HG03469 (cell line): ENCODE results near the gene DUSP22.

Source experiments
- ATAC-seq: cut with Tn5 transposase; IDR thresholded peaks from one replicate; pipeline ENCODE4 v1.9.1; 2021; ENCODE audit warnings: mild to moderate bottlenecking, moderate library complexity, moderate number of reproducible peaks; ENCODE audit not compliant: unreplicated experiment

Gene DUSP22

DNA sequence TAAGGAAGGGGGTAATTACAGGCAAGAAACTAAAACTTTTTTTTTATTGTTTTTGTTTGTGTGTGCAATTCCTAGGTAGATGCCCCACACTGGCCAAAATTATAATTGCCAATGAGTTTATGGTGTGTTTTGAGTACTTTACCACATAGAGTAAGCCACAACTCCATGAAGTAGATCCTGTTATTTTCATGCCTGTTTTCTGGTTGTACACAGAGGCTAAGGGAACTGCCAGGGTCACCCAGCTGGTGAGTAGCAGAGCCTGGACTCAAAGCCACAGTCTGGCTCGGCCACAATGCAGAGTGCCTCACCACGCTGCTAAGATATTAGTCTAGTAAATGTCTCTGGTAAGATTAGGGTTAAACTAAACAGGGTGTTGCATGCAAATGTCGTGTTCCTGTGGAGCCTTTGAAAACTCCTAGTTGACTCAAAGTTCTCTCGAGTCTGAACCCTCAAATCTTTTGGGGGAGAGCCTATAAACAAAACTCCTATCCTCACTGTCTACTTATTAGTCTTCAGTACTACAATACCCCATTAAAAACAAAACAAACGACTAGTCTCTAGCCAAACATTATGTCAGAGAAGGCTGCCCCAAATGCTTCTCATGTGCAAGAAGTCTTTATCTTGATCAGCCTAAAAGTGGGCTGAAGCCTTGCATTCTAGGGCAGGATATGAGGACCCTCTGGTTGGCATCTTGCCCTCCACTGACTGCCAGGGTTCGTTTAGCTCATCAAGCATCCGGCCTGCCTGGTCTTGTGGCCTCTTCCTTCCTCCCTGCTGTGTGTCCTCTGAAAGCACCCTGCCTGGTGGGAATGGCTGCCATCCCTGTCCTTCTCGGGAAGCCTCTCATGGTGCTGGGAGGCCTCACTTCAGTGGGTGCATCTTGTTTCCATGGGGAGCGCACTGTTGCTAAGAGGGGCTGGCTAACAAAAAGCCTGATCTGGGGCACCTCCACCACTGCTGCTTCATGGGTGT lies 4.2 kb downstream of the DUSP22 start:
- ATAC-seq: peak; percentile 15

DNA sequence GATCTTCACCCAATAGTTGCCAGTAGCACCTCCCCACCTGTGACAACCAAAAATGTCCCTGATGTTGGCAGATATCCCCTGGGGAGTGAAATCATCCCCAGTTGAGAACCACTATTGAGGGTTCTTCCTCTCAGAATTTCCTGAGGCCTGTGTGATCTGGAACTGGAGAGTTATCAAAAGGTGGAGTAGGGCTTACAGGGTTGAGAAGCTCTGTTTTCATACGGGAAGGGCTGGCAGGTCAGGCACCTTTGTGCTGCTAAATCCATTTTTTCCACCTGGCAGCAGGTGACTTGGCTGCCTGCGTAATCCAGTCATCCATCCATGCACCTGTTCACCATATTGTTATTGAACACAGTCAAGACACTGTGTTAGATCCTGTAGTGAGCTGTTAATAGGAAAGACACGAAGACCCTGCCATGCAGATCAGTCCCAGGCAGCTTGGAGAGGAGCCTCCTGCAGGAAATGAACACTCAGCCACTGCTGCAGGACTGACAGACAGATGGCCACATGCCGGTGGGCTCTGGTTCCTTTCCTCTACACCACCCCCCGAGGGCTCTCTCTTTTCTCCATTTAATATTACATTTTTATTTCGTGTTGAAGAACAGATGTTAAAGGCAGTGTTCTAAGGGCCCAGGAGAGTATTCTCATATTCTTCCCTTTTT lies 5.4 kb downstream of the DUSP22 start:
- ATAC-seq: no peak

DNA sequence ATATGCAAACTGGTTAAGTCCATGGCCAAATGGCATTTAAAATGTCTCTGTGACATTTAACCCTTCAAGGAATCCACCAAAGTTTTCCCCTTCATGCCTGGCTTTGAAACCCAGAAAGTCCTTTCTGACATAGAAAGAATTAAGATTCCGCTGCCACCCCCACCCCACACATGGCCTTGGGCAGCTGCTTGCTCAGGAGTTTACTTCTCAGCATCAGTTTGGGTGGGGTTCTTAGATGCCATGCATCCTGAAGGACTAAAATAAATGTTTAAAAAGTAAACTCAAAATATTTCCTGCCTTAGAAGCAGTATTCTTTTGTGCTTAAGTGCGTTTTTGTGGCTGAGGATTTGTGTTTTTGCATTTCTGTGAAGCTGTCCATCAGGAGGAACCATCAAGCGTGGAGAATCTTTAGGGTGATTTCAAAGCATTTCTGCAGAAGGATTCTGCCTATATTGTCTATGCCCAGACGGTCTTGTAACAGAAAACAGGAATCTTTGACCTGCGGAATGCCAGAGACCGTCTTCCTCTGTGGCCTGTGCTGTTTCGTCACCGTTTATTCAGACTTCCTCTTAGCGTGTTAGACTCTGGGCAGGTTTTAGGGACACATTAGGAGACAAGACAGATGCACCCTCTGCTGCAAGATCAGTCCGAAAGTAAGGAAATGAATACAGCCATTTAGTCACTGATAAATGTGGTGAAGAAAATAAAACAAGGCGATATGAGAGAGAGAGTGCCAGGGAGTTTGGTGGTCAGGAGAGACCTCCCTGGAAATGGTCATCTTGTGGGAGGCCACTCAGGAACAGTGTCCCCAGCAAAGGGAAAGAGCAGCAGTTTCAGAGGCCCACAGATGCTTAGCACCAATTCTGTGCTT lies 6.2 kb downstream of the DUSP22 start:
- ATAC-seq: no peak

DNA sequence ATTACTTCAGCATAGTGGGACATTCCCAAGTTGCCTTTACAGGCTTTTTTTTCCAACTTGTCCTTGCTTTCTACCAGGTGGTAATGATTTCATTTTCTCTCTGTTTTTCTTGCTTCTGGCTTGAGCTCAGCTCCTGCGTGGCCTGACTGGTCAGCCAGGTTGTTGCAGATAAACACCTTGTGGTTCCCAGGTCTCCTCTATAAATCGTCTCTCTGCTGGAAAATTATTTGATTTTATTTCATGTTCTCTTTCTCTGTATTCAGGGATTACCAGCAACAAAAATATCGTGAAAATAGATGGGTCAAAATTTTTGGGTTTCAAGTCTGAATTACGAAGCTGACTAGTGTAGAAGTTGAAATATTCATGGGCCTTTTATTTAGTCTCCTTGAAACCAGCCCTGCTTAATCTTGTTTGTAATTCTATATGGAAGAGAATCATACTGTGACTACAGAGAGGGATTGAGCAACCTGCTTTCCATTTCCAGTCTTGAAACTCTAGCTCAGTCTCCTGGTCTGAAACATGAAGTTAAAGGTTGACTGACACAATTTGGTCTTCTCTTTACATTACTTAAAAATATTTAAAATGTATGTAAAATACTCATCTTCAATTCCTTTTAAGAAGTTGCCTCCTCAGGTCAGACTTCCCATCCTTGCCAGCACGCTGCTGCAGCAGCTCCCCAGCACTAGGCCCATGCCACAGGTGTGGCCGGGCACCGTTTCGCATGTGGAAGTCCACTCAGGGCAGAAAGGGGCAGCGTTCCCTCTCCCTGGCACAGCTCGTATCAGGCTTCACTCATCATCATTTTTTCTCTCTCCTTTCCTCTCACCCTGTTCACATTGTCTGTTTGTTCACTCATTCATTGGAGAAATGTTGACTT lies 7.1 kb downstream of the DUSP22 start:
- ATAC-seq: no peak

DNA sequence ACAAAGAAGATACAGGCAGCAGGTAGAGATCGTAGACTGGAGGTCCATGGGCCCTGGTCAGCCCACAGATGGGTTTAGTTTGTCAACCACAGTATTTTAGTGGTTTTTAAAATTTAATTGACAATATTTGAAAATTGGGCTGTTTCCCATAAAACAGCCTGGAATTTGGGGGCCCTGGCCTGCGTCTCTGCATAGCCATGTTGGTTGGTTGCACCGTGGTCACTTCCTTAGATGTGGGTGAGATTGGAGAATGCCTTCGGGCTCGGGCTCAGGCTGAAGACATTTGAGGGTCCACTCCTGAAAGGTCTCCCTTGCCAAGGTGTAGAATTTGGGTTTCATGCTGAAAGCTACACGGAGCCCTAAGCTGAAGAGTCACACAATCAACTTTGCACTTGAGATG lies 7.7 kb downstream of the DUSP22 start:
- no peak for ATAC-seq

DNA sequence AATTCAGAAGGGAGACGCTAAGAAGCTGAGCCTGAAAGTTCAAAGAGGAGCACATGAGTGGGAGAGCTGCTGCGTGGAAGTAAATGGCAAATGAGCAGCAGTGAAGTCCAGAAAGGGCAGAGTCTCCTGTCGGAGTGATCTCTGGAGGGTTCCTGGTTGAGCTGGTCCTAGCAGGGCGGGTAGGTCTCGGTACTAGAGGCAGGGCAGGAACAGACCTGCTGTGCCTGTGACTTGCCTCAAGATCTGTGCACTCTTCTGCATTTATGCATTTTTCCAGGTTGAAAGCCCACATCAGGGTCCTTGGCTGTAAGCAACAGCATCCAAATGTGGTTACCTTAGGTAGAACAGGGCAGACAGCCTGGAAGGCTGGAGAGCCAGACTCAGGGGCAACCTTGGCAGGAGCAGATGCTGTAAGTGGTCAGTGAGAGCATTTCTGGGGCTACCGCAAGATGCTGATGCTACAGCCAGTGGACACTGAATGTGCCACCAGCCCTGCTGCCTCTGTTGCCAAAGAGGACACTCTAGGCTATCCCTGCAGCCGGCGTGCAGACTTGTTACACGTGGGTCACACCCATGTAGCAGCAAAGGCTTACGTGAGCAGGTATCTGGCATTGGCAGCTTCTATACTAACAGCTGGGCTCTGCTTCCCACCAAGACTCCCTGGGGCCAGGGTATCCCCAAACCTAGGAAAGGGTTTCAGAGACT lies 8.4 kb downstream of the DUSP22 start:
- no peak for ATAC-seq

DNA sequence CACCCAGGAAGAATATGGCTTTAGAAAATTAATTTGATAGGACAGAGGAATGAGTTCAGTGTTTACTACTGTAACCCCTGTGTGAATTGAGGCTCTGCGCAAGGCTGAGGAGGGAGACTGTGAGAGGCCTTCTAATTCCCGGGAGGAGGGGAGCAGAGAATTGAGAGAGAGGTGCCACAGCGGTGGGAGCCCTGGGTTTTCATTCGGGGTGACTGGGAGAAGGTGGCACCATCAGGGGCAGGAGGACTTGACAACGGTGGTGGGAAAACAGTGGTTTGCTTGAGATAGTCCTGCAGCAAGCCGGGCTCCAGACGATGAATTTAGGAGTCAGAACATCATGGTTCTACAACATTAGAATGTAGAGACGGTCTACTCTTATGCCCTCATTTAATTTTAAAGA lies 9.2 kb downstream of the DUSP22 start:
- ATAC-seq: no peak

DNA sequence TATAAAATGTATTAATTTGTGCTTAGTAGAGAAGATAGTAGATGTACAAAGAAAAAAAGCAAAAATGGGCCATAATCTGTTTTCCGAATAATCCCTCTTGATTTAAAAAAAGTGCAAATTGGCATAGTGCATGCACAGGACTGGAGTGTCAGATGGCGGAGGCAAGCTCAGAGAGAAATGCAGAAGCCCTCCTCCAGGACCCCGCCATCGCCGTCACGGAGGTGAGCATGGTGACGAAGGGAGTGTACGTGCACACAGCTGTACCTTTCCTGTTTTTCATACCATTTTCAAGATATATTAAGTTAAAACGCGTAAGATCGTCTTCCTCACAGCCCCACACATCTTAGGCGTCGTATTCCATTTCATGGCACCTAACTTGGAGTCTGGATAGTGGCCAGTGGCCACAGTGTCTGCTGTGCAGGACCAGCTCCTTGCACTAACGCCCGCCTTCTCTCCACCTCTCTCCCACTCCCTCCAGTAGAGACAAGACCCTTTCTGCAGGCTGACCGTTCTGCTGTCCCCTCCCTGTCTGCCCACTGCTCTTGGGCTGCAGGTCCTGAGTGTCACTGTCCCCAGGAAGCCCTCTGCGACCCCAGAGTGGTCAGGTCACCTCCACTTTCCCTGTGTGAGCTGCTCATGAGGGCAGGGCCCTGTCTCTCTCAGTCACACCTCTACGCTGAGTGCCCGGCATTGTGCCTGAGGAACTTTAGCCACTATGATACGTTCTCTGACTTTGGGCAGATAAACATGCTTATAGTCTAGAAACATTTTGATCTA lies 9.8 kb downstream of the DUSP22 start:
- ATAC-seq: no peak

DNA sequence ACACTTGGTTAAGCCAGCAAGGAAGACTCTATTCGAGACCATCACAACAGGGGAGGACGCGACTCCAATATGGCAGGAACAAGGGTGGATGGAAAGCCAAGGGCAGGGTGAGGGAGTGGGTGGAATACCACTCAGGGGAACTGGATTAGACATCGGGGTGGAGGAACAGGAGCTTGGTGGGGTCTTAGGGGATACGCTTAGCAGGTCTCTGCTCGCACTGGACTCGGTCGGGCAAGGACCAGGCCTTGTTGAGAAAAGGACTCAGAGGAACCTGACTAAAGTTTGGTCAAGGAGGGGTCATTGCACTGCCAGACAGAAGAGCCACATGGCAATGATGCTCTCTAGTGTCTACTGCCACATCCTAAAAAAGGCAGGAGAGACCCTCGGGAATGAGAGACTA lies 10.5 kb downstream of the DUSP22 start:
- ATAC-seq: no peak

DNA sequence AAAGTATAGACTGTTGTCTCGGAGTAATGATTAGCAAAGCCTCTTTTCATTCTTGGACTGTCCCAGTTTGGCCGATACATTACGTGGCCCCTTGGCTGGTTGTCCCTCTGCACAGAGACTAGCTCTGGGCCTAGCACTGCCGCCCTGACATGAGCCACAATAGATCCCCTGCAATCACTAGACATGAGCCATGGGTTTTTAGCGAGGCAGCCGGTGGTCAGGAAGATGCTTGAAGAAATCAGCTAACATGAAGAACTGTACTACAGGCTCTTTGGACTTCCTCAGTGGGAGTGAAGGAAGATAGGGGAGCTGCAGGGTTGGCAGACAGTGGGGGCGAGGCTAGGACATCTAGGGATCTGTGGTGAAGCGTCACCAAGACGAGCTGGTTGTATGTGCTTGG lies 11.0 kb downstream of the DUSP22 start:
- no peak for ATAC-seq

DNA sequence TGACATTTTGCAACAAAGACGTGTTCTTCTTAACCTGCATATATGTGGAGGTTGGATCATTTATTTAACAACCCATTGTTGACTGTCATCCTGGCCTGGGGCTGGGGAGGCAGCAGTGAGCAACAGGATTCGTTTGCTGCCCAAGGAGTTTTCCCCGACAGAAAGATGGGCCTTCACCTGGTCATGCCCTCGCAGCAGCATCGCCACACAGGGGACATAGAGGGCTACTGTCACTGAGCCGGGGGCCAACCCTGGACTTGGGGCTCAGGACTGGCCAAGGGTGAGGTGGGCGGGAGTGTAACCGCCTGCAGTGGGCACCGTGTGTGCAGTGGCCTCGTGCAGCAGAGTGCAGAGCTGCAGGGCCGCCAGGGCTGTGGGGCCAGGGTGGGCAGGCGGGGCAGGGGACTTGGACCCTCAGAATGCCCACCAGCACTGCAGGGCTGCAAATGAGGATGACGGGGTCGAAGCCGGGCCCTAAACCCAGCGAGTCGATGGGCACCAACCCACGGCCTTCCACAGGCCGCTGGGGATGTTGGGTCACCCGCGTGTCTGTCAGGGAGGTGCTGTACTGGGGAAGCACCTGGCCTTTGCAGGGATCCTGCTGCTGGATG lies 11.8 kb downstream of the DUSP22 start:
- ATAC-seq: no peak

DNA sequence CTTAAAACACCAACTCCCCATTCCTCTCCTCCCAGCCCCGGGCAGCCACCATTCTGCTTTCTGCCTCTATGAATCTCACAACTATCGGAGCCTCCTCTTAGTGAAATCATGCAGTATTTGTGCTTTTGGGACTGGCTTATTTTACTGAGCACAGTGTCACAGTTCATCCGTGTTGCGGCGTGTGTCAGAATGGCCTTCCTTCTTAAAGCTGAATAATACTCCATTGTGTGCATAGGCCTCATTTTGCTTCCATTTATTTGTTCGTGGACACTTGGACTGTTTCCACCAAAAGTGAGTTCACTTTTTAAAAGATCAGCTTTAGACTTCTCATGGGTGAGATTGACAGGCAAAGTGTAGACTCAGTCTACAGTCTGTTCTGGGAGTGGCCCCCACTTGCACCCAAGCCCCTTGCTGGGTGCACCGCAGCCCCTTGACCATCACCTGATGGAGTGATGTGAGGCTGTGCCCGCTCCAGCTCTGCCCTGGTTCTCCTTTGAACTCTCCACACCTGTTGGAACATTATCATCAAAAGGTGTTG lies 12.6 kb downstream of the DUSP22 start:
- ATAC-seq: no peak

DNA sequence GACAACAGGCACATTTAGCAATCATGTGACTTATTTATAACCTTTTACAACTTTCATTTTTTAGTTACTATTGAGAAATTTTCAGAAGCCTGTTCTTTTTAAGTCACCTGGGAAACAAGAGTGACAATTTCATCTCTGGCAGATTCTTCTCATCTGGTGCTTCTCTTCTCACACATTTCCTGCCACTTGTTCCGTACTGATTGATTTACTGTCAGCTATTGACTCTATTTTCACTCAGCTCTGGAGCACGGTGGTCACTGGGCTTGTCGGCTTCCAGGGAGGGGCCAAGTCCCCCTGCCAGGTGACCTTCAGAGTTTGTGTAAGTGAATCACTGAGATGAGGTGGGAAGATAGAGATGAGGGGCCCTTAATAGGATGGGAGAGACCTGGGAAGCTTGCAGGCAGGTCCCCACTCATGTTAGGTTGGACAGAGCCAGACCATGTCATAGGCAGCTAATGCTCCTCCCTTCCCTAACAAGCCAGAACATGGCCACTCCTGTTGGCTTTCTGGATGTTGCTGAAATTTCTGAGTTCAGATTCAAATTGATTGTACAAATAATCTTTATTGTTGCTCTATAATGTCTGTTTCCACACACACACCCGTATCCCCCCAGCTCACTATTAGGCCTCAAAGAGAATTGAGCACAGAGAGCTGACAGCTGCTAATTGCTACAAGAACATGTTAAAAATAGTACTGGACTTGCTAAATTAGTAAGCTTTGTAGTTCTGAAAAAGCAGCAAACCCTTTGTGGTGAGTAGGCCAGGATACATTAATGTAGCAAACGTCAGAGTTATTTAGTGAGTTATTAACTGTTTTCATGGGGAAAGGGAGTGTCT lies 13.3 kb downstream of the DUSP22 start:
- ATAC-seq: peak; percentile 76

DNA sequence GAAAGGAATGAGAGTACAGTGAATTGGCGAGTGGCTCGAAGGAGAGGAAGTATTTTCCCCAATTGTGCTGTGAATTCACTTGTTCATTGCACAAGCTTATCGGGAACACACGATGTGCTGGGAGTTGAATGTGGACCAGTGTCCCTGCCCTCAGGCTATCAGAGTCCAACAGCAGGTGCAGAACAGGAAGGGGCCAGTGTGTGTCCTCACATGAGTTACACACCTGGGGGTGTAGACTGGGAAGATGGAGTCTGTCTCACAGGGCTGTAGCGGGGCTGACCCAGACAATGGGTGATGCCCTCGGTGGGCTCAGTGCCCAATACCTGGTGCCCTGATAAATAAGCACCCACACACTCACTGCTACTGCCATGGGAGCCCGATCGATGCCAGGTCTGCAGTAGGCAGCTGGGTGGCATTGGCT lies 14.4 kb downstream of the DUSP22 start:
- ATAC-seq: no peak

DNA sequence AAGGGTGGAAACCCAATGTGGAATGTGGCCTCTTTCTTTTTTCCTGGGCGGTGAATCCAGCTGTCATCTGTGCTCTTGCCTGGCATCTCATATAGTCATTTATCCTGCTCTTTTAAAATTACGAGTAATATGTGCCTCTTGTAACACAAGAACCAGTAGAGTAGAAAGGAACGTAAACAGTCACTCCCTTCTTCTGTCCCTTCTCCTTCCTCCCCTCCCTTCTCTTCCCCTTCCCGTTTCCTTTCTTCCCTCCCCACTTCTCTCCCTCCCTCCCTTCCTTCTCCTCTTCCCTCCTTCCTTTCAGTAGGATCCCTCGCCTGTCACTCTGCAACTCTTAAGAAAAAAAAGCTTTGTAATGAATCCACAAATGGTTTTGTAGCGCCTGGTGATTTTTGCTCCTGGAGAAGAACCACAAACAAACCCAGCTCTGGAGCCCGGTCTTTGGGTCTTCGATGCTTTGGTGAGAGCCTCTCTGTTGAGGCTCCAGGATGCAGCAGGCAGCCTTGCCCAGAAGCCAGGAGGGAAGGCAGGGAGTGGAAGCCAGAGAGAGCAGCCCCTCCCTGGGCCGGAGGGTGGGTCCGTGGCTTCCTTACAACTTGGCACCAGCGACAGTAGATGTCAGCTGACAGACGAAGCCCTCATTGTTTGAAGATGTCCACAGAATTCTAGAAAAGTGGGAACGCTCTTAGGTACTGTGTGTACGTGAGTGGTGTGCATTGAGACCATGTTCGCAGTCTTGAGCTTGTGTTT lies 15.0 kb downstream of the DUSP22 start:
- no peak for ATAC-seq

DNA sequence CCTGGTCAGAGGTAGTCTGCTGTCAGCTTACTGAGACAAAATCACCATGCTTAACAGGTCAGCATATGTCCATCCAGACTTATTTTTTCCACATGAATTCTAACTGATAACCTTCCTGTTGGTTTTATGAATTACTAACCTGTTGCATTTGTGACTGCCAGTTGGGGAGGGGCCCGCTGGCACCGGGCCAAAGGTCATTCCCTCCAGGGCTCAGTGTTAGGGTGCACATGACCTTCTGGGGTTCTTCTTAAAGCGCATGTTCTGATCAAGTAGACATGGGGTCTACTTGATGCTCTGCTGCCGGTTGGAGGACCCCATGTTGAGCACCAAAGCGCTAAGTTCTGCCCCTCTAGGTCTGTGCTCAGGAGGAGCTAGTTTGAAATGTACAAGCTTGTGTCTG lies 15.6 kb downstream of the DUSP22 start:
- no peak for ATAC-seq

DNA sequence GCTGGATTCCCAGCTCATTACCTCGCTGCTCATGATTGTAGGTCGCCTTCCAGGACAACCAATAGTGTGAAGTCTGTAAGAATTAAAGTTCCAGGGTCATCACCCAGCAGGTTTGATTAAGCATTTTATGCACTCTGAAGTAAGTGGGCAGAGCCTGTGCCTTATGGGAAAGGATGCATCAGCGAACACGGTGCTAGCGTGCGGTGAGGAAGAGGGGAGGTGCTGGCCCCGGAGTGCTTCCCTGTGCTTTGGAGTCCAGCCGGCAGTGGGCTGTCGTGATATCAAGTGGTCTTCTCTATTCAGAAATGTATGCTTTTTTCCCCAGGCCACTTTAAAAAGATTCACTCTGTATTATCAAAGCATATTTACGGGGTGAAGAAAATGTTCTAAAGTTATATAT lies 16.0 kb downstream of the DUSP22 start:
- no peak for ATAC-seq
